Esophagus muscularis mucosa (tissue), 4 donors: ENCODE results near the gene ARID3C. TPM values are rescaled to one million over a fixed set of nuclear protein-coding genes. Genes with fewer than 3 reads are reported as not detected.
A peak's percentile ranks its signal among the peaks of the same experiment; 100 is the strongest.

Source experiments
- DNase-seq: peaks from one replicate; pipeline ENCODE4 v3.0.0-alpha.2; 2017; ENCODE audit errors: extremely low spot score
- H3K27ac ChIP-seq, 4 donors: fragments of 200-600 bp; sonication (generic); replicated peaks in 1 of 4; 1 replicate in 3 of 4; 2 replicates in 1 of 4; pipeline ENCODE4 v1.5.1; 2016 to 2019; ENCODE audit warnings: mild to moderate bottlenecking in 1 of 4
- H3K27me3 ChIP-seq, 4 donors: fragments of 200-600 bp; sonication (generic); one replicate each; pipeline versions ENCODE4 v1.5.1 to v1.6.0; 2016 to 2019
- H3K36me3 ChIP-seq, 4 donors: fragments of 200-600 bp; sonication (generic); one replicate each; pipeline ENCODE4 v1.5.1; 2016 to 2019
- H3K4me1 ChIP-seq, 4 donors: fragments of 200-600 bp; sonication (generic); one replicate each; pipeline ENCODE4 v1.5.1; 2016 to 2019
- H3K4me3 ChIP-seq, 4 donors: fragments of 200-600 bp; sonication (generic); 1 replicate in 2 of 4; 2 replicates in 2 of 4; pipeline ENCODE4 v1.5.1; 2016 to 2019; ENCODE audit warnings: mild to moderate bottlenecking in 4 of 4, moderate library complexity in 1 of 4
- H3K9me3 ChIP-seq, 4 donors: fragments of 200-600 bp; sonication (generic); 1 replicate in 3 of 4; 2 replicates in 1 of 4; pipeline ENCODE4 v1.5.1; 2016 to 2019
- EP300 ChIP-seq: sonication (generic); formaldehyde crosslinking; IDR thresholded peaks from one replicate; pipeline ENCODE4 v1.6.1; 2017; ENCODE audit warnings: antibody characterized with exemption
- POLR2A ChIP-seq: fragments of 450-650 bp; IDR thresholded peaks from one replicate; pipeline ENCODE4 v1.6.1; 2017; ENCODE audit warnings: antibody characterized with exemption, moderate library complexity, mild to moderate bottlenecking, low read depth
- POLR2AphosphoS5 ChIP-seq, 2 donors: sonication (generic); formaldehyde crosslinking; IDR thresholded peaks; one replicate each; pipeline ENCODE4 v1.6.1; 2017; ENCODE audit warnings: antibody characterized with exemption in 2 of 2
- WGBS: methylation state at CpG from one replicate; pipeline ENCODE4 v1.1.5; 2018; 5-methylcytosine and 5-hydroxymethylcytosine counted together
- intact Hi-C: fragments of 100-400 bp; cut with DNase I; formaldehyde crosslinking; loops from one replicate; pipeline ENCODE4 v1.15.1; 2023
- total RNA-seq, 4 donors: library from RNA; depleted of rRNA; stranded (reverse); fragments of >200 nt; gene quantifications; one replicate each; pipeline versions ENCODE4 v1.1.0 to v1.2.1, GENCODE V29; 2016
- TF ChIP-seq, protein P1 (sequence below), 3 experiments: fragments of 200-600 bp in 2 of 3; fragments of 450-650 bp in 1 of 3; sonication (generic) in 2 of 3; IDR thresholded peaks; one replicate each; pipeline ENCODE4 v1.5.1; 2017 to 2019; ENCODE audit warnings: antibody characterized with exemption in 3 of 3, mild to moderate bottlenecking in 2 of 3, moderate library complexity in 1 of 3

The ARID3C gene
- total RNA-seq, 4 donors from 2014 or later = not detected

DNA sequence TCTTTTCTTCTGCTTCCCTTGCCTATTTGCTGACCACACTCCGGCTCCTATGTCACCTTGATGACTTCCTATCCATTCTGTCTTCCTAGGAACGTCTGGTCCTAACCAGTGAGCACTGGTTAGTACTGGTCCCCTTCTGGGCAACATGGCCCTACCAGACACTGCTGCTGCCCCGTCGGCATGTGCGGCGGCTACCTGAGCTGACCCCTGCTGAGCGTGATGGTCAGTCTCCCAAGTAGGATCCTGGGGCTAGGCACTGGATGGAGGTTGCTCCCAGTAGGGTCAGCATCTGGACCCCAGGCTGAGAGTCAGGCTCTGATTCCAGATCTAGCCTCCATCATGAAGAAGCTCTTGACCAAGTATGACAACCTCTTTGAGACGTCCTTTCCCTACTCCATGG lies 19.8 kb upstream of the ARID3C start:
- H3K4me3 ChIP-seq = no peak overlapping the region
- 90% methylated on average over 2 of the region's 8 CpGs for WGBS
- no peak for DNase-seq
- peaks cover 10 to 20% (median 16%) of the 10 kb centered on the region in 4 donors for H3K36me3 ChIP-seq
- H3K27ac ChIP-seq = peak overlapping the region in 2 of 4 donors; percentile 18 to 87
- H3K4me1 ChIP-seq = peaks cover 47 to 63% (median 58%) of the 10 kb centered on the region in 4 donors
- H3K9me3 ChIP-seq = no peaks in the 10 kb centered on the region
- intact Hi-C loops = no loop called here
- no peak for TF ChIP-seq POLR2A
- TF ChIP-seq EP300 = no peak
- TF ChIP-seq POLR2AphosphoS5 (IDR thresholded peaks at IDR 0.05) = no peak
- TF ChIP-seq, protein P1, sequence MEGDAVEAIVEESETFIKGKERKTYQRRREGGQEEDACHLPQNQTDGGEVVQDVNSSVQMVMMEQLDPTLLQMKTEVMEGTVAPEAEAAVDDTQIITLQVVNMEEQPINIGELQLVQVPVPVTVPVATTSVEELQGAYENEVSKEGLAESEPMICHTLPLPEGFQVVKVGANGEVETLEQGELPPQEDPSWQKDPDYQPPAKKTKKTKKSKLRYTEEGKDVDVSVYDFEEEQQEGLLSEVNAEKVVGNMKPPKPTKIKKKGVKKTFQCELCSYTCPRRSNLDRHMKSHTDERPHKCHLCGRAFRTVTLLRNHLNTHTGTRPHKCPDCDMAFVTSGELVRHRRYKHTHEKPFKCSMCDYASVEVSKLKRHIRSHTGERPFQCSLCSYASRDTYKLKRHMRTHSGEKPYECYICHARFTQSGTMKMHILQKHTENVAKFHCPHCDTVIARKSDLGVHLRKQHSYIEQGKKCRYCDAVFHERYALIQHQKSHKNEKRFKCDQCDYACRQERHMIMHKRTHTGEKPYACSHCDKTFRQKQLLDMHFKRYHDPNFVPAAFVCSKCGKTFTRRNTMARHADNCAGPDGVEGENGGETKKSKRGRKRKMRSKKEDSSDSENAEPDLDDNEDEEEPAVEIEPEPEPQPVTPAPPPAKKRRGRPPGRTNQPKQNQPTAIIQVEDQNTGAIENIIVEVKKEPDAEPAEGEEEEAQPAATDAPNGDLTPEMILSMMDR (IDR thresholded peaks at IDR 0.05) = no peak
- H3K27me3 ChIP-seq = no peaks in the 10 kb centered on the region

DNA sequence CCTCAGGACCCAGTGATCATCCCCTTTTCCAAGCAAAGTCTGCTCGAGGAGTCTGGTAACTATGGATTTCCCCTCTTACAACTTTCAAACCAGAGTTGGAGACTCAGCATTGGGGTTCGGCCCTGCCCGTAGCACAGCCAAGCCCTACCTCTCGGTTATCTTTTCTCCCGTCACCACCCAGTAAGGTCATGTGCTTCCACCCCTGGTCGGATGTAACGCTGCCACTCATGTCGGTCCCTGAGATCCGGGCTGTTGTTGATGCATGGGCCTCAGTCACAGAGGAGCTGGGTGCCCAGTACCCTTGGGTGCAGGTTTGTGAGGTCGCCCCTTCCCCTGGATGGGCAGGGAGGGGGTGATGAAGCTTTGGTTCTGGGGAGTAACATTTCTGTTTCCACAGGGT lies 18.8 kb upstream of the ARID3C start:
- Histone ChIP-seq H3K36me3 (peaks cover 10 to 20% (median 16%) of the 10 kb centered on the region in 4 donors), H3K27ac (peak overlapping the region; percentile 86 to 90 (median 88)), H3K4me3 (peak overlapping the region; percentile 64 to 94 (median 74)), H3K9me3 (no peaks in the 10 kb centered on the region), H3K4me1 (peaks cover 37 to 53% (median 48%) of the 10 kb centered on the region in 4 donors), H3K27me3 (no peaks in the 10 kb centered on the region)
- no peak for DNase-seq
- 74% methylated on average over 10 of the region's 10 CpGs for WGBS
- TF ChIP-seq POLR2A (no peak), EP300 (no peak), POLR2AphosphoS5 (IDR thresholded peaks at IDR 0.05) (no peak)
- TF ChIP-seq, protein P1 (IDR thresholded peaks at IDR 0.05) = no peak
- intact Hi-C loops = no loop called here

DNA sequence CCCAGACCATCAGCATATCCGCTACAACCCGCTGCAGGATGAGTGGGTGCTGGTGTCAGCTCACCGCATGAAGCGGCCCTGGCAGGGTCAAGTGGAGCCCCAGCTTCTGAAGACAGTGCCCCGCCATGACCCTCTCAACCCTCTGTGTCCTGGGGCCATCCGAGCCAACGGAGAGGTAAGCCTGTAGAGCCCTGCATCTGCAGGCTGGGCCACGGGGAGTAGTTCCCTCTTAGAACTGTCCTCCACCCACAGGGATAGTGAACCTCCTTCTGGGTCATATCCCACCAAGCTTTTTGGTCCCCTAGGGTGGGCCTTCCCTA lies 18.2 kb upstream of the ARID3C start:
- Histone ChIP-seq H3K4me3 (peak overlapping the region; percentile 64 to 94 (median 74)), H3K36me3 (peaks cover 10 to 20% (median 16%) of the 10 kb centered on the region in 4 donors), H3K4me1 (peaks cover 31 to 47% (median 42%) of the 10 kb centered on the region in 4 donors), H3K9me3 (no peaks in the 10 kb centered on the region), H3K27me3 (no peaks in the 10 kb centered on the region), H3K27ac (peak overlapping the region; percentile 86 to 90 (median 88))
- no peak for DNase-seq
- TF ChIP-seq, protein P1 (IDR thresholded peaks at IDR 0.05) = no peak
- no peak for TF ChIP-seq POLR2A
- no peak for TF ChIP-seq POLR2AphosphoS5 (IDR thresholded peaks at IDR 0.05)
- intact Hi-C loops = no loop called here
- WGBS = 6% methylated on average over 8 of the region's 8 CpGs

DNA sequence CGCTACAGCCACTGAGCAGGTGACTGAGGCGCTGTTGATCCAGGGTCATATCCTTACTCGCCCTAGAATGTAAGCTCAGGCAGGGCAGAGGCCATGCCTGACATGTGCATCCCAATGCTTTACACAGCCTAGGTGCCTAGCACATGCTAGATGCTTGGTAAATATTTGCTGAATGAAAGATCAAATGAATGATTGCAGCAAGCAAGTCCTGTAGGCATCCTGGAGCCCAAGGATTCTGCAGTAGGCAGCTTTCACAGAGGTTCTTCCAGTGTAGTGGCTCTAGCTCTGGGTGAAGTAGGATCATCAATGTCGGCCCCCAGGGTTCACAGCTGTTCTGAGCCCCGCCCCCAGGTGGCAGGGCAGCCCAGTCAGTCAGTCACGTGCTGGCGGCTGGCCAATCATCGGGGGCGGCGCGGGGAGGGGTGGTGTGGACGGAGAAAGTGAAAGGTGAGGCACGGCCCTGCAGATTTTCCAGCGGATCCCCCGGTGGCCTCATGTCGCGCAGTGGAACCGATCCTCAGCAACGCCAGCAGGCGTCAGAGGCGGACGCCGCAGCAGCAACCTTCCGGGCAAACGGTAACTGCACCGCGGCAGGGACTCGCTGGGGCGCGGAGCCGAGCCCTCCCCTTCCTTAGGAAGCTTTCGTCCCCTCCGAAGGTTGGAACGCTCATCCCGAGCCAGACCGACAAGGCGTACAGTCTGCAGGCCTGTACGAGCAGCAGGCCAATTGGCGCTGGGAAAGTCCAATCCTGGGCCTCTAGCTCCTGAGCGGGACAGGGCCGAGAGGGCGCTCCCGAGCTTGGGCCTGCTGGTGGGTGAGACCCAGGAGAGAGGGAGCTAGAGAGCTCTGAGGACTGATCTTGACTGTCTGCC lies 17.6 kb upstream of the ARID3C start, which contains the start of gene GALT:
TSS of gene GALT (plus strand) at position 465 of the 873 bp plus-strand sequence. CDS start at position 495, 30 bp downstream.
- H3K27ac ChIP-seq = peak within 1 kb of the TSS; percentile 86 to 90 (median 88)
- peaks cover 29 to 41% (median 37%) of the 10 kb centered on the region in 4 donors for H3K4me1 ChIP-seq
- H3K9me3 ChIP-seq = no peaks in the 10 kb centered on the region
- H3K4me3 ChIP-seq = peak within 1 kb of the TSS; percentile 64 to 94 (median 74)
- DNase-seq = peak; percentile 99
- intact Hi-C loops = no loop called here
- 14% methylated on average over 16 of the region's 43 CpGs for WGBS
- TF ChIP-seq EP300 (no peak), POLR2A (no peak), POLR2AphosphoS5 (IDR thresholded peaks at IDR 0.05) (peak; percentile 70 to 76)
- TF ChIP-seq, protein P1 (IDR thresholded peaks at IDR 0.05) = peak; percentile 32 to 46 (median 39)
- peaks cover 10 to 20% (median 16%) of the 10 kb centered on the region in 4 donors for H3K36me3 ChIP-seq
- no peaks in the 10 kb centered on the region for H3K27me3 ChIP-seq
